HL-60/S4 (cell line): ENCODE results near the gene KLHL13.
"Not testable (repeated sequence)": the region's sequence is repeated elsewhere in the genome, so short reads cannot be mapped to it uniquely, and the experiment has no call there.

ENCODE experiments used
- in situ Hi-C: fragments of 300-500 bp; cut with MboI; formaldehyde crosslinking; loops from 2 replicates; pipeline ENCODE4 v1.14.3; 2022; ENCODE audit warnings: low sequenced_read_pairs

KLHL13 gene

DNA sequence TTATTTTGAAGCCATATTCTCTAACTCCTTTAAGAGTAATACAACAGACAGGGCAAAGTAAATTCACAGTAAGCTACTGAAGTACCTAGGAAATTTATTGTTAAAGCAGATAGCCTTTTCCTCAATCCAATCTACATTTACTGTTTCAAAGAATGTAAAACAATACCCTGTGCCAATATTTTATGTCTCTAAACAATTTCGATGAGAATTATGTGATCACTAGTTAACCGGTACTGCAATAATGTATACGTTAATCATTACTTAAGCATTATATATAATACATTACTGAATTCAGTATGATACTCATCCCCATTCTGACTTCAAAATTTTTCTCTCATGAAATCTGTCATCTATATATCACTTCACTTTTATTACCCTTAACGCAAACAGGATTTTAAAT is 28.5 kb downstream of the KLHL13 start:
- in situ Hi-C loops, result no loop called here

- in situ Hi-C loops, result no loop called here
Observed at GRCh38 chrX:118074196-118074595, 42.4 kb downstream of the KLHL13 start.

DNA sequence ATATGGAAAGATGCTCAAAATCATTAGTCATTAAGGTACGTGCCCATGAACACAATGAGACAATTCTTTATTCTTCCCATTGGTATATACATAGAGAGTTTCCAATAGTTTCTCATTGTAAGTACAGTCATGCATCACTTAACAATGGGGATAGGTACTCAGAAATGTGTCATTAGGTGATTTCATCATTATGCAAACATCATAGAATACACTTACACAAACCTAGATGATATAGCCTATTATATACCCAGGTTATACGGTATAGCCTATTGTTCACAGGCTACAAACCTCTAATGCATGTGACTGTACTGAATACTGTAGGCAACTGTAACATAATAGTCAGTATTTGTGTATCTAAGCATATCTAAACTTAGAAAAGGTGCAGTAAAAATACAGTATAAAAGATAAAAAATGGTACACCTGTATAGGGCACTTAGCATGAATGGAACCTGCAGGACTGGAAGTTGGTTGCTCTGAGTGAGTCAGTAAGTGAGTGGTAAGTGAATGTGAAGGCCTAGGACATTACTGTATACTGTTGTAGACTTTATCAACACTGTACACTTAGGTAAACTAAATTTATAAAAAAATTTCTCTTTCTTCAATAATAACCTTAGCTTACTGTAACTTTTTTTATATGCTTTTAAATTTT is 49.6 kb downstream of the KLHL13 start:
- in situ Hi-C loops, result no loop called here

- in situ Hi-C loops, result no loop called here
Observed at GRCh38 chrX:118062817-118063615, 53.6 kb downstream of the KLHL13 start.

- in situ Hi-C loops, result no loop called here
Observed at GRCh38 chrX:118062048-118062789, 54.4 kb downstream of the KLHL13 start.

- in situ Hi-C loops, result no loop called here
Observed at GRCh38 chrX:118058924-118059323, 57.7 kb downstream of the KLHL13 start.

DNA sequence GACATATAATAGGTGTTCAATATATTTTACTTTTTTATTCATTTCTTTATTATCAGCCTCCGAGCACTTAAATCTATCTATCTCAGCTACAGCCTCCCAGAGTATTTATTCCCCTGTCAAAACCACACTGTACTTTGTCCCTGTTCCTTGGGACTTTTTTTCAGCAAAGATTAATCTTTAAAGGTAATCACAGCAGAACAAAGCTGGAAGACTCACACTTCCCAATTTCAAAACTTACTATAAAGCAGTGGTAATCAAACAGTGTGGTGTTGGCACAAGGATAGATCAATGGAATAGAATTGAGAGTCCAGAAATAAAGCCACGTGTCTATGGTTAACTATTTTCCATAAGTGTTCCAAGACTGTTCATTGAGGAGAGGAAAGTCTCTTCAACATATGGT is 59.7 kb downstream of the KLHL13 start:
- in situ Hi-C loops, result no loop called here

DNA sequence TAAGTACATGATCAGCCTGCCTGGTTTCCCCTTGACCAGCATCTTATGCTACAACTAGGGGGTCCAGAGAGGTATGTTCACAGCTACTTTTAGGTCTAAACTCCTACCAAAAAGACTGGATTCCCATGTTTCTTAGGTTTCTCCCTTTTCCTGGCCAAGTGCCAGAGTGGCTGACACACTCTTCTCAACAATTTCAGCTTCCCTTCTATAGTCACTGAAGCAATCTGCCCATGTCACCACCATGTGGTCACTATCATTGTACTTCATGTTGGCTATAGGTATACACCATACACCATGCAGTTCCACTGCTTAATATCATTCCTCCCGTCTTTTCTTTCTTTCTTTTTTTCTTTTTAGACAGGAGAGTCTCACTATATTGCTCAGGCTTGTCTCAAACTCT is 66.9 kb downstream of the KLHL13 start:
- in situ Hi-C loops, result no loop called here

DNA sequence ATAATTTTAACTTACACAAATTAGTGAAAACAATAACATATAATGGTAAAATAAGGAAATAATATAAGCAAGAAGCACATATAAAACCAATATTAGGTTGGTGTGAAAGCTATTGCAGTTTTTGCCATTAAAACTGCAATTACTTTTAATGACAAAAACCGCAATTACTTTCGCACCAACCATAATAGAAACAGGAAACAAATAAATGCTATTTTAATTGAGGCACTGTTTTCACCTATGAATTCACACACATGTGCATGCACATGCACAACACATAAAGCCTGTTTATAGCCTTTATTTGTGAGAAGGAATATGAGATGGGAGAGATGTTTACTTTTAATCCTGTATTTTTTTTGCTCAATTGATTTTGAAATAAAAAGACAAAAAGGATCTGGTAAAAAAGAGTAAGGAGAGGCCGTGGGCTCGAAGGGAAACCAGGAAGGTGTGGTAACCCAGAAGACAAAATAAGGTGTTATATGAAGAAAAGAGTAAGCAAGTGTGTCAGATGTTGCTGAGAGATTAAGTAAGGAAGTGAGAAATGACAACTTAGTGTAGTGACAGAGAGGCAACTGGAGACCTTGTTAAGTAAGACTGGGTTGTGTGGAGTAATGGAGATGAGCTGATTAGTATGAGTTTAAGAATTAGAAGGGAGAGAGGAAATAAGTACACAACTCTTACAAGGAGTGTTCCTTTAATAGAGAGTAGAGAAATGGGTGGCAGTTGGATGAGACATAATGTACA is 69.0 kb downstream of the KLHL13 start:
- in situ Hi-C loops, result no loop called here

DNA sequence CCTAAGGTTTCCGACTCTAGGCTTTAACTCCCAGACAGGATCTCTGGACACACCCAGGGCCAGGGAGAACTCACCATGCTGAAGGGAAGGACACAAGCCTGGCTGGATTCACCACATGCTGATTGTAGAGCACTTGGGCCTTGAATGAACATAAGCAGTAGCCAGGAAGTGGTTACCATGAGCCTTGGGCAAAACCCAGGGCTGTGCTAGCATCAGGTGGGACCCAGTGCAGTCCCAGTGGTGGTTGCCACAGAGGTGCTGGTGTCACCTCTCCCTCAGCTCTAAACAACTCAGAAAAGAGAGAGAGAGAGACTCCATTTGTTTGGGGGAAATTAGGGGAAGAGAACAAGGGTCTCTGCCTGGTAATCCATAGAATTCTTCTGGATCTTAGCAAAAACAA is 77.0 kb downstream of the KLHL13 start:
- in situ Hi-C loops, result no loop called here

- in situ Hi-C loops, result no loop called here
Observed at GRCh38 chrX:118038614-118039365, 77.8 kb downstream of the KLHL13 start.

DNA sequence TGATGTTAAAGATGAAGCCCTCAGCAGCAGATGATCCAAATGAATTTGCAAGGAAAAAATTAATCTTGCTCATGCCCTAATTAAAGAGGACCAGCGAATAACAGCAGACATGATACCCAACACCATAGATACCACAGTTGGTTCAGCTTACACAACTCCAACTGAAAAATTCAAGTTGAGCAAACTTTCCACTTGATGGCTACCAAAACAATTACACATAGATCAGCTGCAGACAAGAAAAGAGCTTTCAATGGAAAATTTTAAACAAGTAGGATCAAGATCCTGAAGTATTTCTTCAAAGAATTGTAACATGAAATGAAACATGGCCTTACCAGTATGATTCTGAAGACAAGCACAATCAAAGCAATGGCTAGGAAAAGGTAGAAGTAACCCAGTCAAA is 90.0 kb downstream of the KLHL13 start:
- in situ Hi-C loops, result no loop called here

DNA sequence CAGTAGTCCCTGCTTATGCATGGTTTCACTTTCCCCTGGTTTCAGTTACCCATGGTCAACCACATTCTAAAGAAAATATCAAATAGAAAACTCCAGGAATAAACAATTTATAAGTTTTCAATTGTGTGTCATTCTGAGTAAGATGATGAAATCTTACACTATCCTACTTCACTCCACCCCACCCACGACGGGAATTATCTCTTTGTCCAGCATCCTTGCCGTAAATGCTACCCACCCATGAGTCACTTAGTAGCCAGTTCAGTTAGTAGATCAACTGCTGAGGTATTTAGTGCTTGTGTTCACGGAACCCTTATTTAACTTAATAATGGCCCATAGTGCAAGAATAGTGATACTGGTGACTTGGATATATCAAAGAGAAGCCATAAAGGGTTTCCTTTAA is 91.4 kb downstream of the KLHL13 start:
- in situ Hi-C loops, result no loop called here

GRCh38 chrX:118024482-118024881 is 92.1 kb downstream of the KLHL13 start:
- in situ Hi-C loops, result no loop called here

DNA sequence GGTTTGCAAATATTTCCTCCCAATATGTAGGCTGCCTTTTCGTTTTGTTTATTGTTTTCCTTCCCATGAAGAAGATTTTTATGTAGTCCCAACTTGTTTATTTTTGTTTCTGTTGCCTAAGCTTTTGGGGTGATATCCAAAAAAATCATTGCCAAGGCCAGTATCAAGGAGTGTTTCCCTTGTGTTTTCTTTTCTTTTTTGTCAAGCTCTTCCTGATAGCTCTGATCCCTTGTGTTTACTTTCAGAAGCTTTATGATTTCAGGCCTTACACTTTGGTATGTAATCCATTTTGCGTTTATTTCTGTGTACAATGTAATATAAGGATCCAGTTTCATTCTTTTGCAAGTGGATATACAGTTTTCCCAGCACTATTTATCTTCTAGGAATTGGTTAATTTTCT is 93.9 kb downstream of the KLHL13 start:
- in situ Hi-C loops, result no loop called here

DNA sequence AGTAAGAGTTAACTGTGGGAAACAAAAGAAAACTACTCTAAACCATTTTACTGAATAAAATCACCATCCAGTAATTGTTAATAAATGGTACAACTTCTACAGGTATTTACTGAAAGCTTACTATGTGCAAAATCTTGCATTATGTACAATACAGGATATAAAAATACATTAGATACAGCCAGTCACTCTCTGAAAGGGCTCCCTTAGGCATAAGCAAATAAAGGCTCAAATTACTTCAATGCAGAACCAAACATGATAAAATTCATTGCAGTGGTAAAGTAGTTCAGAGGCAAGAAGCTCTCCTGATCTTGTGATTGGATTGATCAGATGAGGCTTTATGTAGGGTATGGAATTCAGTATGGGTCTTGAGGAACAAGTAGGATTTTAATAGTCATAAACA is 100.2 kb downstream of the KLHL13 start:
- in situ Hi-C loops, result no loop called here

DNA sequence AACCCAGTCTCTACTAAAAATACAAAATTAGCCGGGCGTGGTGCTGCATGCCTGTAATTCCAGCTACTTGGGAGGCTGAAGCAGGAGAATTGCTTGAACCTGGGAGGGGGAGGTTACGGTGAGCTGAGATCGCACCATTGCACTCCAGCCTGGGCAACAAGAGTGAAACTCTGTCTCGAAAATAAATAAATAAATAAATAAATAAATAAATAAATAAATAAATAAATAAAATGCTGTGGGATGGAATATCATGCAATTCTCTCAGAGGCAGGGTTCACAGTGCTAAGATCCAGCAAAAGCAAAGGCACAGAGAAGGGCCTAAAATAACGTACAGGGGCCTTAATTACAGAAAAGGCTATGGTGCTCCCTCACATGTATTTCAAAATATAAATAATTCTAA is 114.2 kb downstream of the KLHL13 start:
- in situ Hi-C loops, result not testable (repeated sequence)

DNA sequence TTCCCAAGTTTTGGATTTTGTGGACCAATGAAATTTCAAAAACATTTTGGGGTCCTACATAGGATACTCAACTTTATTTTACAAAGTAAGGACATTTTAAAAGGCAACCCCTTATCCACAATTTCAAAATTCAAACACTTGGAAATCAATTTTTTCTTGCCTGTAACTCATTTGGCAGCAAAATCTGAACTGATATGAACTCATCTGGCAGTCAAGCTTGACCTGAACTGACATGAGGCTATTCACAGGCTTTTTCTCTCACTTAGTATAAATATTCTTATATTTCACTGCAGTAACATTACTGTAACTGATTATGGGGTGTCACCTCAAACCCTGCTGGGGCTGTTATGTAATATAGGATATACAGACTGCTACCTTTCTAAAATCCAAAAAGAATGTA is 116.1 kb downstream of the KLHL13 start:
- in situ Hi-C loops, result no loop called here

DNA sequence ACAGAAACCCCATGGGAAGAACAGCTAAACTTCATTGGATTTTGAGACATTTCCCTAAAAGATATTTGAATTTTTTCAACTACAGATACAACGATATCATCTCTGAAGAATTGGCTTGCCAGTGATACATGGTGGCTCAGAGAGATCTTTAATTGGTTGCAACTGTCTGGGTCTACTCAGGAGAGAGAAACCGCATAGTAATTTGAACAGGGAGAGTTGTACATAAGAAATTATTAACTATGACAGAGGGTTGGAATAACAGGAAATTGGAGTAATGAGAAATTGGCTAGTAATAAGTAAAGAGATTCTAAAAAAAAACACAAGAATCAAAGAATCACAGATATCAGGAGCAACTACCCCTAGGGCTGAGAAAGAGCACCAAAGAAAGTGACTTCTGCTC is 118.4 kb downstream of the KLHL13 start:
- in situ Hi-C loops, result no loop called here

GRCh38 chrX:117996918-117997480 is 119.6 kb downstream of the KLHL13 start:
- in situ Hi-C loops, result no loop called here
